ENCODE data around the gene PTPRR.

The PTPRR gene, protein sequence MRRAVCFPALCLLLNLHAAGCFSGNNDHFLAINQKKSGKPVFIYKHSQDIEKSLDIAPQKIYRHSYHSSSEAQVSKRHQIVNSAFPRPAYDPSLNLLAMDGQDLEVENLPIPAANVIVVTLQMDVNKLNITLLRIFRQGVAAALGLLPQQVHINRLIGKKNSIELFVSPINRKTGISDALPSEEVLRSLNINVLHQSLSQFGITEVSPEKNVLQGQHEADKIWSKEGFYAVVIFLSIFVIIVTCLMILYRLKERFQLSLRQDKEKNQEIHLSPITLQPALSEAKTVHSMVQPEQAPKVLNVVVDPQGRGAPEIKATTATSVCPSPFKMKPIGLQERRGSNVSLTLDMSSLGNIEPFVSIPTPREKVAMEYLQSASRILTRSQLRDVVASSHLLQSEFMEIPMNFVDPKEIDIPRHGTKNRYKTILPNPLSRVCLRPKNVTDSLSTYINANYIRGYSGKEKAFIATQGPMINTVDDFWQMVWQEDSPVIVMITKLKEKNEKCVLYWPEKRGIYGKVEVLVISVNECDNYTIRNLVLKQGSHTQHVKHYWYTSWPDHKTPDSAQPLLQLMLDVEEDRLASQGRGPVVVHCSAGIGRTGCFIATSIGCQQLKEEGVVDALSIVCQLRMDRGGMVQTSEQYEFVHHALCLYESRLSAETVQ

DNA sequence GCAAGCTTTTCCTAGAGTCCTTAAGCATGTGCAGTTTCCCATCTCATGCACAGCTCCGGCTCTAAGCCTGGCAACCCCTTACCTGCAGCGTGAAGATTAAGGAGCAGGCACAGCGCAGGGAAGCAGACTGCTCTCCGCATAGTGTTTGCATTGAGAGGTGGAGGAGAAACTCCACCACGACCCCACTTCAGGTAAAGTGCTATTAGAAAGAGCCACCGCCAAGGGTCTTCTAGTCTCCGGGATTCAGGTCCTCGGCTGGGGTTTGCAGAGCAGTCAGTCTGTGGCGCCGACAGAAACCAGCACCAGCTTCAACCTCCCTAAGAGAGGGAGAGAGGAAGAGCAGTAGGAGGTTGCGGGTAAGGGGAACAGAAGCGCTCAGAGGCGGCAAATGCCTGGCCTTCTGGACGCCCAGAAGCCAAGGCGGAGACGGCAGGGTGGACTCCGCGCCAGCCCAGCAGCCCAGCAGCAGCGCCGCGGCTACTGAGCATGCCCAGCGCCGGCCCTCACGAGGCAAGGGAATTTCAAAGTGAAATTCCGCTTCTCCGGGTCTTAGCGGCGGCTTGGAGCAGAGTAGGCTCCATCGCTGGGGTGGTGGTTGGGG is at the start of gene PTPRR:
PTPRR (minus strand) TSS at position 488 of the 601 bp plus-strand sequence; CDS start at position 140, 348 bp downstream.
- peak; percentile 81 for ATAC-seq
- no peak for TF ChIP-seq ISL1 (CRISPR knock-in tag; IDR thresholded peaks at IDR 0.05)
- no peak for TF ChIP-seq ESRRG (CRISPR knock-in tag; IDR thresholded peaks at IDR 0.05)
- TF ChIP-seq SNAI2 (CRISPR knock-in tag; IDR thresholded peaks at IDR 0.05) = no peak
- no peak for TF ChIP-seq ZC3H10 (CRISPR knock-in tag; IDR thresholded peaks at IDR 0.05)
- no peak for TF ChIP-seq ZFP30 (CRISPR knock-in tag; IDR thresholded peaks at IDR 0.05)
- TF ChIP-seq RARB (CRISPR knock-in tag; IDR thresholded peaks at IDR 0.05) = no peak
- no peak for TF ChIP-seq OSR1 (CRISPR knock-in tag; IDR thresholded peaks at IDR 0.05)
- TF ChIP-seq, protein P1, sequence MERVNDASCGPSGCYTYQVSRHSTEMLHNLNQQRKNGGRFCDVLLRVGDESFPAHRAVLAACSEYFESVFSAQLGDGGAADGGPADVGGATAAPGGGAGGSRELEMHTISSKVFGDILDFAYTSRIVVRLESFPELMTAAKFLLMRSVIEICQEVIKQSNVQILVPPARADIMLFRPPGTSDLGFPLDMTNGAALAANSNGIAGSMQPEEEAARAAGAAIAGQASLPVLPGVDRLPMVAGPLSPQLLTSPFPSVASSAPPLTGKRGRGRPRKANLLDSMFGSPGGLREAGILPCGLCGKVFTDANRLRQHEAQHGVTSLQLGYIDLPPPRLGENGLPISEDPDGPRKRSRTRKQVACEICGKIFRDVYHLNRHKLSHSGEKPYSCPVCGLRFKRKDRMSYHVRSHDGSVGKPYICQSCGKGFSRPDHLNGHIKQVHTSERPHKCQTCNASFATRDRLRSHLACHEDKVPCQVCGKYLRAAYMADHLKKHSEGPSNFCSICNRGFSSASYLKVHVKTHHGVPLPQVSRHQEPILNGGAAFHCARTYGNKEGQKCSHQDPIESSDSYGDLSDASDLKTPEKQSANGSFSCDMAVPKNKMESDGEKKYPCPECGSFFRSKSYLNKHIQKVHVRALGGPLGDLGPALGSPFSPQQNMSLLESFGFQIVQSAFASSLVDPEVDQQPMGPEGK (CRISPR knock-in tag; IDR thresholded peaks at IDR 0.05; ENCODE audit: borderline replicate concordance) = no peak
- no peak for TF ChIP-seq ZNF565 (CRISPR knock-in tag; conservative IDR thresholded peaks at IDR 0.05; ENCODE audit: low read depth)
- TF ChIP-seq ZNF8 (CRISPR knock-in tag; IDR thresholded peaks at IDR 0.05) = no peak
- TF ChIP-seq, protein P2, sequence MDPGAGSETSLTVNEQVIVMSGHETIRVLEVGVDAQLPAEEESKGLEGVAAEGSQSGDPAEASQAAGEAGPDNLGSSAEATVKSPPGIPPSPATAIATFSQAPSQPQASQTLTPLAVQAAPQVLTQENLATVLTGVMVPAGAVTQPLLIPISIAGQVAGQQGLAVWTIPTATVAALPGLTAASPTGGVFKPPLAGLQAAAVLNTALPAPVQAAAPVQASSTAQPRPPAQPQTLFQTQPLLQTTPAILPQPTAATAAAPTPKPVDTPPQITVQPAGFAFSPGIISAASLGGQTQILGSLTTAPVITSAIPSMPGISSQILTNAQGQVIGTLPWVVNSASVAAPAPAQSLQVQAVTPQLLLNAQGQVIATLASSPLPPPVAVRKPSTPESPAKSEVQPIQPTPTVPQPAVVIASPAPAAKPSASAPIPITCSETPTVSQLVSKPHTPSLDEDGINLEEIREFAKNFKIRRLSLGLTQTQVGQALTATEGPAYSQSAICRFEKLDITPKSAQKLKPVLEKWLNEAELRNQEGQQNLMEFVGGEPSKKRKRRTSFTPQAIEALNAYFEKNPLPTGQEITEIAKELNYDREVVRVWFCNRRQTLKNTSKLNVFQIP (CRISPR knock-in tag; IDR thresholded peaks at IDR 0.05; ENCODE audit: borderline replicate concordance, low read depth) = no peak
- no peak for TF ChIP-seq TCF4 (CRISPR knock-in tag; IDR thresholded peaks at IDR 0.05; ENCODE audit: borderline replicate concordance)
- TF ChIP-seq CSDC2 (CRISPR knock-in tag; IDR thresholded peaks at IDR 0.05) = no peak
- TF ChIP-seq, protein P3, sequence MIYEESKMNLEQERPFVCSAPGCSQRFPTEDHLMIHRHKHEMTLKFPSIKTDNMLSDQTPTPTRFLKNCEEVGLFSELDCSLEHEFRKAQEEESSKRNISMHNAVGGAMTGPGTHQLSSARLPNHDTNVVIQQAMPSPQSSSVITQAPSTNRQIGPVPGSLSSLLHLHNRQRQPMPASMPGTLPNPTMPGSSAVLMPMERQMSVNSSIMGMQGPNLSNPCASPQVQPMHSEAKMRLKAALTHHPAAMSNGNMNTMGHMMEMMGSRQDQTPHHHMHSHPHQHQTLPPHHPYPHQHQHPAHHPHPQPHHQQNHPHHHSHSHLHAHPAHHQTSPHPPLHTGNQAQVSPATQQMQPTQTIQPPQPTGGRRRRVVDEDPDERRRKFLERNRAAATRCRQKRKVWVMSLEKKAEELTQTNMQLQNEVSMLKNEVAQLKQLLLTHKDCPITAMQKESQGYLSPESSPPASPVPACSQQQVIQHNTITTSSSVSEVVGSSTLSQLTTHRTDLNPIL (CRISPR knock-in tag; IDR thresholded peaks at IDR 0.05; ENCODE audit: low read depth) = no peak
- no peak for TF ChIP-seq BACH2 (CRISPR knock-in tag; IDR thresholded peaks at IDR 0.05; ENCODE audit: borderline replicate concordance)

DNA sequence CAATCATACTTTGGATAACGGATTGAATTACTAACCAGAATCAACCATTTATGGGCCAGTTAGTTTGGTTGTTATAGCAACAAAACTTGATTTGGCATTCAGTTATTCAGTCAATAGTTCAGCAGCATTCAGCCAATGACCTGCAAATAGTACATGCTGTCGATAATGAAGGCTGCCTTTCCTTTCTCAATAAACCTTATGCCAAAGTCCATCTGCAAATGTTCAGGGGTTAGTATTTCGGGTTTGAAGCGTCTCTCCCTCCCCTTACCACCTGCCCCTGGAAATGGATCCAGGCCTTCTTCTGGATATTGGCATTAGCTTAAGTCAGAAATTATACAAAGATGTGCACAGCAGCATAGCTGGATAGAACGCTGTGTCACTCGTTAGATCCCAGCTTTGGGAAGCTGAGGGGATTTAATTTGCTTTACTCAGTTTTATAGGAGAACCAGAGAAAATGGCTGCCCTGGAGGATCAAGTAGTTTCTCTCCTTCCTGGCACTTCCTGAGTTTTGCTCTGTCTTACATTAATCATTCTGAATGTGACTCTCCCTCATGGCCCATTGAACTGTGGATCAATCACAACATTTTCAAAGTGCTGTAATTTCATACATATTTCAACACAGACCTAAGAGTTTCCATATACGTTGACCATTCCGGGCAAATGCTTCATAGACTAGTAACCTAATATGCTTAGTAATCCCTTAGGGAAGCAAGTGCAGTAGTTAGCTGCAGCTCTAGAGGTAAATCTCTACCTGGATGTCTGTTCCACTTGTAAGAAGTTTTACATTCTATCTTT is 46.7 kb upstream of the PTPRR start:
- no peak for TF ChIP-seq OSR1 (CRISPR knock-in tag; IDR thresholded peaks at IDR 0.05)
- TF ChIP-seq, protein P4, sequence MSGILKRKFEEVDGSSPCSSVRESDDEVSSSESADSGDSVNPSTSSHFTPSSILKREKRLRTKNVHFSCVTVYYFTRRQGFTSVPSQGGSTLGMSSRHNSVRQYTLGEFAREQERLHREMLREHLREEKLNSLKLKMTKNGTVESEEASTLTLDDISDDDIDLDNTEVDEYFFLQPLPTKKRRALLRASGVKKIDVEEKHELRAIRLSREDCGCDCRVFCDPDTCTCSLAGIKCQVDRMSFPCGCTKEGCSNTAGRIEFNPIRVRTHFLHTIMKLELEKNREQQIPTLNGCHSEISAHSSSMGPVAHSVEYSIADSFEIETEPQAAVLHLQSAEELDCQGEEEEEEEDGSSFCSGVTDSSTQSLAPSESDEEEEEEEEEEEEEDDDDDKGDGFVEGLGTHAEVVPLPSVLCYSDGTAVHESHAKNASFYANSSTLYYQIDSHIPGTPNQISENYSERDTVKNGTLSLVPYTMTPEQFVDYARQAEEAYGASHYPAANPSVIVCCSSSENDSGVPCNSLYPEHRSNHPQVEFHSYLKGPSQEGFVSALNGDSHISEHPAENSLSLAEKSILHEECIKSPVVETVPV (CRISPR knock-in tag; IDR thresholded peaks at IDR 0.05) = no peak
- TF ChIP-seq, protein P1 (CRISPR knock-in tag; IDR thresholded peaks at IDR 0.05; ENCODE audit: borderline replicate concordance) = no peak
- TF ChIP-seq ESRRG (CRISPR knock-in tag; IDR thresholded peaks at IDR 0.05) = no peak
- no peak for TF ChIP-seq ZNF565 (CRISPR knock-in tag; conservative IDR thresholded peaks at IDR 0.05; ENCODE audit: low read depth)
- TF ChIP-seq, protein P5, sequence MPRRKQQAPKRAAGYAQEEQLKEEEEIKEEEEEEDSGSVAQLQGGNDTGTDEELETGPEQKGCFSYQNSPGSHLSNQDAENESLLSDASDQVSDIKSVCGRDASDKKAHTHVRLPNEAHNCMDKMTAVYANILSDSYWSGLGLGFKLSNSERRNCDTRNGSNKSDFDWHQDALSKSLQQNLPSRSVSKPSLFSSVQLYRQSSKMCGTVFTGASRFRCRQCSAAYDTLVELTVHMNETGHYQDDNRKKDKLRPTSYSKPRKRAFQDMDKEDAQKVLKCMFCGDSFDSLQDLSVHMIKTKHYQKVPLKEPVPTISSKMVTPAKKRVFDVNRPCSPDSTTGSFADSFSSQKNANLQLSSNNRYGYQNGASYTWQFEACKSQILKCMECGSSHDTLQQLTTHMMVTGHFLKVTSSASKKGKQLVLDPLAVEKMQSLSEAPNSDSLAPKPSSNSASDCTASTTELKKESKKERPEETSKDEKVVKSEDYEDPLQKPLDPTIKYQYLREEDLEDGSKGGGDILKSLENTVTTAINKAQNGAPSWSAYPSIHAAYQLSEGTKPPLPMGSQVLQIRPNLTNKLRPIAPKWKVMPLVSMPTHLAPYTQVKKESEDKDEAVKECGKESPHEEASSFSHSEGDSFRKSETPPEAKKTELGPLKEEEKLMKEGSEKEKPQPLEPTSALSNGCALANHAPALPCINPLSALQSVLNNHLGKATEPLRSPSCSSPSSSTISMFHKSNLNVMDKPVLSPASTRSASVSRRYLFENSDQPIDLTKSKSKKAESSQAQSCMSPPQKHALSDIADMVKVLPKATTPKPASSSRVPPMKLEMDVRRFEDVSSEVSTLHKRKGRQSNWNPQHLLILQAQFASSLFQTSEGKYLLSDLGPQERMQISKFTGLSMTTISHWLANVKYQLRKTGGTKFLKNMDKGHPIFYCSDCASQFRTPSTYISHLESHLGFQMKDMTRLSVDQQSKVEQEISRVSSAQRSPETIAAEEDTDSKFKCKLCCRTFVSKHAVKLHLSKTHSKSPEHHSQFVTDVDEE (CRISPR knock-in tag; IDR thresholded peaks at IDR 0.05) = no peak
- TF ChIP-seq, protein P2 (CRISPR knock-in tag; IDR thresholded peaks at IDR 0.05; ENCODE audit: borderline replicate concordance, low read depth) = no peak
- no peak for TF ChIP-seq GLIS3 (CRISPR knock-in tag; IDR thresholded peaks at IDR 0.05)
- TF ChIP-seq ZNF70 (CRISPR knock-in tag; IDR thresholded peaks at IDR 0.05) = no peak
- no peak for ATAC-seq

Measured in SK-N-SH treated with all-trans-retinoic acid at 6 μM for 48 hours (cell line).